VCaP (cell line): Measurements from ENCODE around the gene MPL.
A peak's percentile ranks its signal among the peaks of the same experiment; 100 is the strongest.

Source experiments
- H3K27ac ChIP-seq: fragments of 450-650 bp; 2 replicates; pipeline ENCODE4 v1.5.1; 2017
- CTCF ChIP-seq: fragments of 450-650 bp; conservative IDR thresholded peaks from 2 replicates; pipeline ENCODE4 v1.5.1; 2017; ENCODE audit warnings: mild to moderate bottlenecking, moderate library complexity

Gene MPL

GRCh38 chr1:43346636-43347035 is 9.0 kb downstream of the MPL start:
- H3K27ac ChIP-seq: no peak overlapping the region
- no peak for TF ChIP-seq CTCF

GRCh38 chr1:43348343-43348808 is 10.8 kb downstream of the MPL start:
- no peak for TF ChIP-seq CTCF
- peak overlapping the region; percentile 93 for H3K27ac ChIP-seq

DNA sequence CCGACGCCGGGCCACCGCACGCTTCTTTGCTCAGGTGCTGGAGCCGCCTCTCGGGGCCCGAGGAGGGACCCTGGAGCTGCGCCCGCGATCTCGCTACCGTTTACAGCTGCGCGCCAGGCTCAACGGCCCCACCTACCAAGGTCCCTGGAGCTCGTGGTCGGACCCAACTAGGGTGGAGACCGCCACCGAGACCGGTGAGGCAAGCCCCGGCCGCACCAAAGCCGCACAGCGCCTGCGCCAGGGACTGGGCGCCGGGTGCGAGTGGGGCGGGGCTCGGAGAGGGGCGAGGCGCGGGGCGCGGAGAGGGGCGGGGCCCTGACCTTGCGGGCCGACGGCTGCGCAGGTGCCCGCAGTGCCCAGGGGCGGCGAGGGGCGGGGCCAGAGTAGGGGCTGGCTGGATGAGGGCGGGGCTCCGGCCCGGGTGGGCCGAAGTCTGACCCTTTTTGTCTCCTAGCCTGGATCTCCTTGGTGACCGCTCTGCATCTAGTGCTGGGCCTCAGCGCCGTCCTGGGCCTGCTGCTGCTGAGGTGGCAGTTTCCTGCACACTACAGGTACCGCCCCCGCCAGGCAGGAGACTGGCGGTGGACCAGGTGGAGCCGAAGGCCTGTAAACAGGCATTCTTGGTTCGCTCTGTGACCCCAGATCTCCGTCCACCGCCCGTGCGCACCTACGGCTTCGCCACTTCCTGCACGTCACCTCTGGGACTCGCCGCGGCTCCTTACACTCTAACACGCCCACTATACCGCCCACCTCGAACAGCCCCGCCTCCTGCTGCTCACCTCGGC is 11.4 kb downstream of the MPL start:
- peak overlapping the region; percentile 93 for H3K27ac ChIP-seq
- no peak; the same call in 1 of the 2 replicates for TF ChIP-seq CTCF

DNA sequence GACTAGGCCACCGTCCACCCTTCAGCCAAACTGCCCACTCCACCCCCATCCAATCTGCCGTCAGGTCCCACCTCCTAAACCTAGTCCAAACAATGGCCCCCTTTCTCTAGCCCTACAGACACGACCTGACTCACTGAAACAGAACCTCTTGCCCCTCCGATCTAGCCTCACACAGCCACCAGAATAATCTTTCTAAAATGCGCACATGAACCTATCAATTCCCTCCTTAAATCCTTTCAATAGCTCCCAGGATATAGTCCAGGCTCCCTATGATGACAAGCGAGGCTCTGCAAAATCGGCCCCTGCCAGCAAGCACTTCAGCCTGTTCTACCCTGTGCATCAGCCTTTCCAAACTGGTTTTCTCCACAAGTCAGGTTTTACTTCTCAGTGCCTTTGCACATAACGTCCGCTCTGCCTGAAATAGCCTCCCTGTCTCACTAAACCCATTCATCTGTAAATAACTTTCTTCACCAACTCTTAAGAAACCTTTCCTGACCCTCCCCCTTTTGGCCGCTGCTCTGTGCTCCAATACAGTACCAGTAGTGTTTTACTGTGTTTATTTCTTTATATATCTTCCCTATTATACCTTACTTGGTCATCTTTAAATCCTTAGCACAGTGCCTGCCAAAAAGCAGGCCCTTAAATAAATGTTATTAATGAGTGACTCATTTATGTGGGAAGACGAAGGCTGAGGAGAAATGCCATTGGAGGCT is 12.1 kb downstream of the MPL start:
- no peak for TF ChIP-seq CTCF
- peak overlapping the region; percentile 93 for H3K27ac ChIP-seq

- TF ChIP-seq CTCF: no peak
- H3K27ac ChIP-seq: peak overlapping the region; percentile 93
Observed at GRCh38 chr1:43350976-43351375, 13.4 kb downstream of the MPL start.

DNA sequence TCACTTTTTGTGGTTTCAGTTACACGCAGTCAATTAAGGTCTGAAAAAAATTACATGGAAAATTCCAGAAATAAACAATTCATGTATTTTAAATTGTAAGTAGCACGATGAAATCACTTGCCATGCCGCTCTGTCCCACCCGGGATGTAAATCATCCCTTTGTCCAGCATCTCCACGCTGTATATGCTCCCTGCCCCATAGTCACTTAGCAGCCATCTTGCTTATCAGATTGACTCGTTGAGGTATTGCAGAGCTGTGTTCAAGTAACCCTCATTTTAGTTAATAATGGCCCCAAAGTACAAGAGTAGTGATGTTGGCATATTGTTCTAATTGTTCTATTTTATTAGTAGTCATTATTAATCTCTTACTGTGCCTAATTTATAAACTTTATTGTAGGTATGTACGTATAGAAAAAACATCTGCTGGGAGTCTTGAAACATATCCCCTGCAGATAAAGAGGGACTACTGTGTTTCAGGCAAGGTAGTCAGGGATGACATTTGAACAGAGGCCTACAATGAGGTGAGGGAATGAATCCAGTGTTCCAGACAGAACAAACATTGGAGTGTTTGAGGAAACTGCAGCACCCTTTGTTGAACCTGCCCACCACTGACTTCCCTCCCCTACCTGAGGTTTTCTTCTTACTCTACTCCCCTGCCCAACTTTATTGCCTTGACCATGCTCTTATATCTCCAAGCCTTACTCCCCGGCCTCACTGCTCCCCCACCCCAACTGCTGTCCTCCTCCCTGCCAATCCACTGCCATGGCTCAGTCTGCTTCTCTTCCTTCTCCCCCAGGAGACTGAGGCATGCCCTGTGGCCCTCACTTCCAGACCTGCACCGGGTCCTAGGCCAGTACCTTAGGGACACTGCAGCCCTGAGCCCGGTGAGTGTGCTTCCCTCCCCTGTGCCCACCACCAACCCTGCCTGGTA is 14.1 kb downstream of the MPL start:
- no peak for TF ChIP-seq CTCF
- peak overlapping the region; percentile 24; the same call in 1 of the 2 replicates for H3K27ac ChIP-seq

GRCh38 chr1:43352351-43352705 is 14.7 kb downstream of the MPL start:
- no peak for TF ChIP-seq CTCF
- peak overlapping the region; percentile 24; the same call in 1 of the 2 replicates for H3K27ac ChIP-seq
